Panc1 (cell line): ENCODE results near the gene KCNIP3.

Experiments
- CTCF ChIP-seq: fragments of 450-650 bp; IDR thresholded peaks from 2 replicates; pipeline ENCODE4 v1.5.1; 2017; ENCODE audit warnings: mild to moderate bottlenecking
- POLR2AphosphoS5 ChIP-seq: IDR thresholded peaks from 2 replicates; pipeline ENCODE4 v1.6.1; 2012; ENCODE audit warnings: mild to moderate bottlenecking, low read depth, low read length, moderate library complexity
- REST ChIP-seq, 2 experiments: IDR thresholded peaks; 2 replicates each; pipeline ENCODE4 v1.6.1; 2011 to 2012; ENCODE audit warnings: low read depth in 2 of 2, control low read depth in 1 of 2, low read length in 1 of 2, mild to moderate bottlenecking in 1 of 2, moderate library complexity in 1 of 2; ENCODE audit not compliant: insufficient read depth in 1 of 2
- SIN3A ChIP-seq: IDR thresholded peaks from 2 replicates; pipeline ENCODE4 v1.6.1; 2012; ENCODE audit warnings: low read depth, mild to moderate bottlenecking, low read length, moderate library complexity, borderline replicate concordance; ENCODE audit not compliant: insufficient read depth
- TCF7L2 ChIP-seq: IDR thresholded peaks from 2 replicates; pipeline ENCODE4 v1.6.1; 2011; ENCODE audit warnings: mild to moderate bottlenecking, low read depth, low read length, inconsistent platforms

- TF ChIP-seq POLR2AphosphoS5 (no peak), CTCF (no peak), TCF7L2 (no peak), SIN3A (no peak), REST (IDR thresholded peaks at IDR 0.05; ENCODE audit: insufficient read depth in 1 of 2, low read depth in 2 of 2, low read length in 1 of 2) (no peak)
Observed at GRCh38 chr2:95272299-95272751, 24.8 kb upstream of the KCNIP3 start.
